ENCODE measurements around the gene KCNK17. TPM values are rescaled to one million over a fixed set of nuclear protein-coding genes. Genes with fewer than 3 reads are reported as not detected.

KCNK17 gene
- total RNA-seq, 1 donor from 2014 or later, result not detected

DNA sequence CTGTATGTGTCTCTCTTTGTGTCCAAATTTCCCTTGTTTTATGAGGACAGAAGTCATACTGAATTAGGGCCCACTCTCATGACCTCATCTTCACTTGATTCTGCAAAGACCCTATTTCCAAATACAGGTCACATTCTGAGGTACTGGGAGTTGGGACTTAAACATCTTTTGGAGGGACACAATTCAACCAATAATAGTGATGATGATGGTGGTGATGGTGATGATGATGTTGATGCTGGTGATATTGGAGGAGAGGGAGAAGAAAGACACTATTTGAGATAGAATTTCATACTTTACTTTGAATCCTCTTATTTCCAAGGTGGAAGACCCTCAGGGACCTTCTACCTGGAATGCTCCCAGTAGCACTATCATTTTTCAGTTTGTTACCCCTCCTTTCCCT lies 63.7 kb downstream of the KCNK17 start:
- Histone ChIP-seq H3K27me3 (ENCODE audit: insufficient read depth, low read length) (no peaks in the 10 kb centered on the region), H3K9ac (ENCODE audit: low read length) (no peak overlapping the region), H4K20me1 (ENCODE audit: insufficient read depth, low read length) (no peaks in the 10 kb centered on the region), H3K4me2 (ENCODE audit: low read length) (no peak overlapping the region), H3K79me2 (ENCODE audit: insufficient read depth, low read length) (no peaks in the 10 kb centered on the region), H3K4me1 (ENCODE audit: insufficient read depth, low read length) (no peaks in the 10 kb centered on the region), H3K4me3 (ENCODE audit: insufficient read depth, low read depth, low read length) (no peak overlapping the region), H3K9me3 (ENCODE audit: insufficient read depth, low read depth, low read length) (no peaks in the 10 kb centered on the region), H3K36me3 (ENCODE audit: insufficient read depth, low read length) (no peaks in the 10 kb centered on the region), H2AFZ (ENCODE audit: low read depth, low read length) (no peak overlapping the region), H3K27ac (ENCODE audit: low read depth, low read length) (no peak overlapping the region)
- no peak overlapping the region for H3K27ac Mint-ChIP-seq (ENCODE audit: unreplicated experiment)
- H3K4me3 Mint-ChIP-seq (ENCODE audit: unreplicated experiment), result no peak overlapping the region
- no peaks in the 10 kb centered on the region for H3K36me3 Mint-ChIP-seq (ENCODE audit: low read depth, unreplicated experiment)
- H3K4me1 Mint-ChIP-seq (ENCODE audit: low read depth, unreplicated experiment), result no peaks in the 10 kb centered on the region
- H3K27me3 Mint-ChIP-seq (ENCODE audit: low read depth, unreplicated experiment), result peaks cover 24% of the 10 kb centered on the region
- DNase-seq (ENCODE audit: low read depth), result no peak
- no peak for FAIRE-seq
- no peak for TF ChIP-seq CTCF (IDR thresholded peaks at IDR 0.05; ENCODE audit: insufficient read depth, low read depth, low read length)
- peaks cover 10% of the 10 kb centered on the region for H3K9me3 Mint-ChIP-seq (ENCODE audit: unreplicated experiment)

GRCh38 chr6:39249278-39249677 lies 64.9 kb downstream of the KCNK17 start:
- peaks cover 24% of the 10 kb centered on the region for H3K27me3 Mint-ChIP-seq (ENCODE audit: low read depth, unreplicated experiment)
- Histone ChIP-seq H3K36me3 (ENCODE audit: insufficient read depth, low read length) (no peaks in the 10 kb centered on the region), H3K4me1 (ENCODE audit: insufficient read depth, low read length) (no peaks in the 10 kb centered on the region), H3K4me3 (ENCODE audit: insufficient read depth, low read depth, low read length) (no peak overlapping the region), H4K20me1 (ENCODE audit: insufficient read depth, low read length) (no peaks in the 10 kb centered on the region), H2AFZ (ENCODE audit: low read depth, low read length) (no peak overlapping the region), H3K4me2 (ENCODE audit: low read length) (no peak overlapping the region), H3K9me3 (ENCODE audit: insufficient read depth, low read depth, low read length) (no peaks in the 10 kb centered on the region), H3K79me2 (ENCODE audit: insufficient read depth, low read length) (no peaks in the 10 kb centered on the region), H3K27me3 (ENCODE audit: insufficient read depth, low read length) (no peaks in the 10 kb centered on the region), H3K27ac (ENCODE audit: low read depth, low read length) (no peak overlapping the region), H3K9ac (ENCODE audit: low read length) (no peak overlapping the region)
- no peak overlapping the region for H3K4me3 Mint-ChIP-seq (ENCODE audit: unreplicated experiment)
- no peaks in the 10 kb centered on the region for H3K36me3 Mint-ChIP-seq (ENCODE audit: low read depth, unreplicated experiment)
- H3K4me1 Mint-ChIP-seq (ENCODE audit: low read depth, unreplicated experiment), result no peaks in the 10 kb centered on the region
- H3K27ac Mint-ChIP-seq (ENCODE audit: unreplicated experiment), result no peak overlapping the region
- no peak for TF ChIP-seq CTCF (IDR thresholded peaks at IDR 0.05; ENCODE audit: insufficient read depth, low read depth, low read length)
- no peak for TF ChIP-seq EZH2 (IDR thresholded peaks at IDR 0.05; ENCODE audit: insufficient read depth, low read length)
- no peak for DNase-seq (ENCODE audit: low read depth)
- FAIRE-seq, result no peak
- H3K9me3 Mint-ChIP-seq (ENCODE audit: unreplicated experiment), result peaks cover 5% of the 10 kb centered on the region

Other genes starting within 250 kb of the KCNK17 start
- gene SAYSD1, start 199.2 kb downstream of the KCNK17 start, total RNA-seq, result 8.8 and 9.4 TPM in 2 replicates
- 0.14 and 0.17 TPM in 2 replicates for gene KCNK5, start 84.9 kb downstream of the KCNK17 start, total RNA-seq
- not detected in 2 replicates for gene KCNK16, start 8.3 kb upstream of the KCNK17 start, total RNA-seq

Measured in astrocyte (in vitro differentiated cells and primary cell).